Astrocyte (in vitro differentiated cells and primary cell): ENCODE measurements around the gene RCC2.

Experiments used
- EZH2 ChIP-seq: IDR thresholded peaks from 2 replicates; pipeline ENCODE4 v1.6.1; 2012; ENCODE audit warnings: mild to moderate bottlenecking, low read length, inconsistent platforms; ENCODE audit not compliant: insufficient read depth
- TF ChIP-seq, protein P1 (sequence below): IDR thresholded peaks from 2 replicates; pipeline ENCODE4 v1.5.1; 2011; ENCODE audit warnings: low read depth, mild to moderate bottlenecking, inconsistent platforms, low read length, moderate library complexity; ENCODE audit not compliant: insufficient read depth

DNA sequence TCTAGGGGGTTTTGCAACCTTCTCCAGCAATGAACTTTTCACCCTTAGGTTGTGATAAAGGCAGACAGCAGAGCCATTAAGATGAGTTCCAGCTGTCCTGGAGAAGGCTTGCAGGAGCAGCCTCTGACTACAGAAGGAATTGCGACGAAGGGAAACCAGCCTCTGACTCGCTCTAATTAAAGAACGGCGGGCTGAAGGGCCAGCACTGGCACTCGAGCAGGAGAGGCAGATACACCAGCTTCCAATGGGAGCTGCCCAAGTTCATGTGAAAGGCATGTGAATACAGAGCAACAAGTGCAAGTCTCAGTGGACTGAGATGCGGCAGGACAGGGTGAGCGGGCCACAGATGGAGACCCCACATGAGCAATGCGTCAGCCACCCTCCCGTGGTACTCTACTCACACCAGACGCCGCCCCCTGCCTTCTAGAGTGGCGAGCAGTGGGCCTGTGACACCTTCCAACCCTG lies 15.7 kb downstream of the RCC2 start:
- TF ChIP-seq, protein P1, sequence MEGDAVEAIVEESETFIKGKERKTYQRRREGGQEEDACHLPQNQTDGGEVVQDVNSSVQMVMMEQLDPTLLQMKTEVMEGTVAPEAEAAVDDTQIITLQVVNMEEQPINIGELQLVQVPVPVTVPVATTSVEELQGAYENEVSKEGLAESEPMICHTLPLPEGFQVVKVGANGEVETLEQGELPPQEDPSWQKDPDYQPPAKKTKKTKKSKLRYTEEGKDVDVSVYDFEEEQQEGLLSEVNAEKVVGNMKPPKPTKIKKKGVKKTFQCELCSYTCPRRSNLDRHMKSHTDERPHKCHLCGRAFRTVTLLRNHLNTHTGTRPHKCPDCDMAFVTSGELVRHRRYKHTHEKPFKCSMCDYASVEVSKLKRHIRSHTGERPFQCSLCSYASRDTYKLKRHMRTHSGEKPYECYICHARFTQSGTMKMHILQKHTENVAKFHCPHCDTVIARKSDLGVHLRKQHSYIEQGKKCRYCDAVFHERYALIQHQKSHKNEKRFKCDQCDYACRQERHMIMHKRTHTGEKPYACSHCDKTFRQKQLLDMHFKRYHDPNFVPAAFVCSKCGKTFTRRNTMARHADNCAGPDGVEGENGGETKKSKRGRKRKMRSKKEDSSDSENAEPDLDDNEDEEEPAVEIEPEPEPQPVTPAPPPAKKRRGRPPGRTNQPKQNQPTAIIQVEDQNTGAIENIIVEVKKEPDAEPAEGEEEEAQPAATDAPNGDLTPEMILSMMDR: no peak
- no peak for TF ChIP-seq EZH2
